OCI-LY3 (cell line): ENCODE measurements around the gene KMT5B.

Experiments used
- EZH2phosphoT487 ChIP-seq: fragments of 200-600 bp; shearing (Covaris generic); IDR thresholded peaks from 2 replicates; pipeline ENCODE4 v1.6.1; 2018; ENCODE audit warnings: antibody characterized with exemption, mixed run types, low read depth
- TF ChIP-seq, protein P1 (sequence below): fragments of 200-600, 300-600 bp; sonication (generic); IDR thresholded peaks from 2 replicates; pipeline ENCODE4 v1.5.1; 2014; ENCODE audit warnings: antibody characterized with exemption, low read length, low read depth

DNA sequence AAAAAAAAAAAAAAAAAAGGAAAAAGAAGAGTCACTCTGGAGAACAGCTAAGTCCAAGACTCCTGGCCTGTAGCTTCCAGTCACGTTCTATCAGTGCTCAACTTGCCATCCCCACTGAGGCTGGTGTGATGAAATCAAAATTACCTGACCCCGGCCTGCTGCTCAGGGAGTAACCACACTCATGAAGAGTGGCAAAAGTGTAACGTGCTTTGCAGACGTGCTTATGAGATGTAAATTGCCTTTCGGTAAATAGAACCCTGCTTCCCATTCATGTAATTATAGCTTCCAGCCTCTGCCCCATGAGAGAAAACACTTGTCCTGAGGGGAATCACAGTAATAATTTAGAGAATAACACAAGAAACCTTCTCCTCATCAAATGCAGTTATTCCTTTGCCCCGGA, 63.7 kb downstream of the KMT5B start:
- TF ChIP-seq, protein P1, sequence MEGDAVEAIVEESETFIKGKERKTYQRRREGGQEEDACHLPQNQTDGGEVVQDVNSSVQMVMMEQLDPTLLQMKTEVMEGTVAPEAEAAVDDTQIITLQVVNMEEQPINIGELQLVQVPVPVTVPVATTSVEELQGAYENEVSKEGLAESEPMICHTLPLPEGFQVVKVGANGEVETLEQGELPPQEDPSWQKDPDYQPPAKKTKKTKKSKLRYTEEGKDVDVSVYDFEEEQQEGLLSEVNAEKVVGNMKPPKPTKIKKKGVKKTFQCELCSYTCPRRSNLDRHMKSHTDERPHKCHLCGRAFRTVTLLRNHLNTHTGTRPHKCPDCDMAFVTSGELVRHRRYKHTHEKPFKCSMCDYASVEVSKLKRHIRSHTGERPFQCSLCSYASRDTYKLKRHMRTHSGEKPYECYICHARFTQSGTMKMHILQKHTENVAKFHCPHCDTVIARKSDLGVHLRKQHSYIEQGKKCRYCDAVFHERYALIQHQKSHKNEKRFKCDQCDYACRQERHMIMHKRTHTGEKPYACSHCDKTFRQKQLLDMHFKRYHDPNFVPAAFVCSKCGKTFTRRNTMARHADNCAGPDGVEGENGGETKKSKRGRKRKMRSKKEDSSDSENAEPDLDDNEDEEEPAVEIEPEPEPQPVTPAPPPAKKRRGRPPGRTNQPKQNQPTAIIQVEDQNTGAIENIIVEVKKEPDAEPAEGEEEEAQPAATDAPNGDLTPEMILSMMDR, result no peak
- TF ChIP-seq EZH2phosphoT487, result no peak
